K562 (cell line): ENCODE measurements around the gene CDC42SE2. TPM values are rescaled to one million over a fixed set of nuclear protein-coding genes. Genes with fewer than 3 reads are reported as not detected.
A peak's percentile ranks its signal among the peaks of the same experiment; 100 is the strongest.

ENCODE experiments used
- ATAC-seq: fragments of 200-7000 bp; cut with Tn5 transposase; 3 replicates; pipeline ENCODE4 v1.9.1; 2020; ENCODE audit warnings: moderate library complexity
- BruUV-seq: library from RNA; stranded (reverse); fragments of 400-500 nt; replicated peaks from 2 replicates; lab custom pipeline; 2021; lab: Mats Ljungman, UMichigan
- CTCF ChIA-PET: fragments of 300-600 bp; formaldehyde crosslinking; extraction: SDS; loops from one replicate; lab custom pipeline; 2021; ENCODE audit warnings: low intra/inter-chr PET ratio; lab: Yijun Ruan, JAX
- POLR2A ChIA-PET: fragments of 300-600, 350-650 bp; sonication (Branson Sonifier 250); formaldehyde crosslinking; extraction: SDS; loops from one replicate; lab custom pipeline; 2021; ENCODE audit warnings: antibody characterized with exemption, inconsistent platforms; lab: Yijun Ruan, JAX
- DNase-seq, 4 experiments: peaks; one replicate each; pipeline versions ENCODE4 v3.0.0 to v3.0.0-alpha.2; 2011 to 2018; ENCODE audit warnings: low spot score in 3 of 4, mixed read lengths in 3 of 4; ENCODE audit errors: extremely low read depth in 1 of 4
- FAIRE-seq: peaks from 2 replicates; lab custom pipeline; 2011; peaks lifted over from hg19 to GRCh38; lab: Jason Lieb, UNC
- H2AFZ ChIP-seq: 2 replicates; pipeline ENCODE4 v1.6.0; 2011; ENCODE audit warnings: low read depth, low read length, control low read depth, inconsistent platforms
- H3K27ac ChIP-seq: fragments of 200-600 bp; 3 replicates; pipeline ENCODE4 v1.8.0; 2011; ENCODE audit warnings: low read depth, mild to moderate bottlenecking, control low read depth, inconsistent platforms, low read length, moderate library complexity, mixed read lengths; ENCODE audit errors: extremely low read depth
- H3K27me3 ChIP-seq, 2 experiments: fragments of 300-600 bp in 1 of 2; 2 replicates in 1 of 2; 3 replicates in 1 of 2; pipeline versions ENCODE4 v1.6.0 to v1.8.0; 2011; ENCODE audit warnings: inconsistent platforms in 2 of 2, low read length in 2 of 2, mild to moderate bottlenecking in 1 of 2, mixed read lengths in 1 of 2, moderate library complexity in 1 of 2; ENCODE audit not compliant: control insufficient read depth in 2 of 2, insufficient read depth in 2 of 2
- H3K36me3 ChIP-seq: fragments of 300-600 bp; 3 replicates; pipeline ENCODE4 v1.8.0; 2011; ENCODE audit warnings: mild to moderate bottlenecking, low read length, inconsistent platforms; ENCODE audit not compliant: control insufficient read depth, insufficient read depth
- H3K4me1 ChIP-seq, 2 experiments: fragments of 200-600 bp in 1 of 2; replicated peaks in 1 of 2; 2 replicates in 1 of 2; 3 replicates in 1 of 2; pipeline versions ENCODE4 v1.5.1 to v1.8.0; 2011; ENCODE audit warnings: inconsistent platforms in 2 of 2, low read length in 2 of 2, mild to moderate bottlenecking in 1 of 2, mixed read lengths in 1 of 2, moderate library complexity in 1 of 2; ENCODE audit not compliant: control insufficient read depth in 2 of 2, insufficient read depth in 2 of 2
- H3K4me2 ChIP-seq: 2 replicates; pipeline ENCODE4 v1.6.1; 2011; ENCODE audit warnings: low read length, control low read depth, inconsistent platforms, mixed read lengths; ENCODE audit not compliant: insufficient read depth
- H3K4me3 ChIP-seq: fragments of 200-600 bp; sonication (generic), shearing (Covaris generic); 2 replicates; pipeline ENCODE4 v1.5.1; 2016; ENCODE audit warnings: control low read depth, inconsistent platforms
- H3K79me2 ChIP-seq: fragments of 200-600 bp; 3 replicates; pipeline ENCODE4 v1.8.0; 2011; ENCODE audit warnings: low read length, inconsistent platforms; ENCODE audit not compliant: control insufficient read depth, insufficient read depth
- H3K9ac ChIP-seq, 2 experiments: 2 replicates each; pipeline versions ENCODE4 v1.6.0 to v1.6.1; 2011; ENCODE audit warnings: low read depth in 2 of 2, low read length in 2 of 2, control low read depth in 1 of 2, inconsistent platforms in 1 of 2, mild to moderate bottlenecking in 1 of 2, mixed read lengths in 1 of 2; ENCODE audit not compliant: insufficient read depth in 1 of 2
- H3K9me1 ChIP-seq: one replicate; pipeline ENCODE4 v1.6.0; 2011; ENCODE audit warnings: inconsistent platforms, mild to moderate bottlenecking, low read length, moderate library complexity; ENCODE audit not compliant: control insufficient read depth, insufficient read depth
- H3K9me3 ChIP-seq: replicated peaks from 2 replicates; pipeline ENCODE4 v1.5.1; 2011; ENCODE audit warnings: low read depth, low read length, inconsistent platforms; ENCODE audit not compliant: control insufficient read depth, insufficient read depth
- H4K20me1 ChIP-seq: replicated peaks from 2 replicates; pipeline ENCODE4 v1.6.1; 2011; ENCODE audit warnings: low read length, inconsistent platforms, mixed read lengths; ENCODE audit not compliant: control insufficient read depth, insufficient read depth
- RBM25 ChIP-seq: fragments of 200-400 bp; formaldehyde crosslinking; IDR thresholded peaks from 2 replicates; pipeline ENCODE4 v1.6.1; 2018; ENCODE audit warnings: low read length, low read depth, moderate library complexity; ENCODE audit not compliant: severe bottlenecking
- SUPT5H ChIP-seq: fragments of 450-650 bp; IDR thresholded peaks from 2 replicates; pipeline ENCODE4 v1.6.1; 2016
- THAP7 ChIP-seq: fragments of 250-450 bp; sonication (Bioruptor Pico); IDR thresholded peaks from 2 replicates; pipeline ENCODE4 v1.5.0; 2021
- ZNF121 ChIP-seq: sonication (generic); formaldehyde crosslinking; conservative IDR thresholded peaks from 2 replicates; pipeline ENCODE4 v1.8.0; 2022; ENCODE audit warnings: missing genetic modification reagents
- ZNF175 ChIP-seq: fragments of 200-800 bp; sonication (Bioruptor generic); IDR thresholded peaks from 2 replicates; pipeline ENCODE4 v1.6.1; 2016; ENCODE audit warnings: low read depth, mild to moderate bottlenecking, missing genetic modification characterization, missing compliant biosample characterization
- WGBS: fragments of 100-300 bp; shearing (Covaris generic); methylation state at CpG from one replicate; pipeline ENCODE4 v1.1.6; 2016; ENCODE audit warnings: low coverage, mixed read lengths; ENCODE audit not compliant: insufficient coverage; ENCODE audit errors: missing lambda C conversion rate; 5-methylcytosine and 5-hydroxymethylcytosine counted together
- in situ Hi-C: fragments of 300-500 bp; cut with MboI; formaldehyde crosslinking; loops from 4 replicates; pipeline ENCODE4 v1.15.0; 2018; ENCODE audit warnings: inconsistent platforms, mixed read lengths
- intact Hi-C: fragments of 100-400 bp; cut with micrococcal nuclease; formaldehyde crosslinking; loops from 2 replicates; pipeline ENCODE4 v1.14.2; 2022
- polyA plus RNA-seq, 8 experiments: library from polyadenylated mRNA; depleted of rRNA in 4 of 8; stranded (reverse) in 5 of 8; unstranded in 3 of 8; fragments of >200 nt; fragmentation: Nextera tagmentation in 2 of 8; fragmentation: Illumina TruSeq in 1 of 8; extraction: Ambion mirVana in 2 of 8; extraction: Trizol in 1 of 8; gene quantifications; 2 replicates each; pipeline versions ENCODE4 v1.2.1 to v1.2.3, GENCODE V29; 2011 to 2014; ENCODE audit warnings: inconsistent platforms in 1 of 8, missing spikeins in 1 of 8
- total RNA-seq, 7 experiments: library from RNA; depleted of rRNA in 6 of 7; stranded (reverse); fragments of >200 nt in 6 of 7; fragmentation: Illumina TruSeq in 2 of 7; extraction: Trizol in 2 of 7; gene quantifications; 2 replicates each; pipeline versions ENCODE4 v1.2.1 to v1.2.3, GENCODE V29; 2011 to 2021; ENCODE audit warnings: low replicate concordance in 1 of 7

The CDC42SE2 gene
- total and polyA plus RNA-seq, 9 of the 15 experiments (the other 6 are each of a cell fraction or from before 2014, with no cell fraction given), result 24.8 to 44.3 (median 32.7) TPM

- Histone ChIP-seq H3K27ac (no peak overlapping the region), H3K4me3 (no peak overlapping the region), H4K20me1 (no peaks in the 10 kb centered on the region), H3K9ac (no peak overlapping the region), H3K9me3 (no peaks in the 10 kb centered on the region), H3K79me2 (peaks cover 35% of the 10 kb centered on the region), H3K36me3 (no peaks in the 10 kb centered on the region), H3K27me3 (no peaks in the 10 kb centered on the region), H2AFZ (no peak overlapping the region), H3K4me1 (peaks cover 9 to 16% of the 10 kb centered on the region in 2 experiments), H3K9me1 (no peaks in the 10 kb centered on the region), H3K4me2 (no peak overlapping the region)
- POLR2A ChIA-PET, result interaction anchor here (1.2 kb wide), 1 partner anchor 11 kb away, joined by 3 read pairs; no protein-coding TSS in a partner anchor
- 66% methylated on average over 6 of the region's 6 CpGs for WGBS
- BruUV-seq, result no TSS peak
- in situ Hi-C loops, result no loop called here
- ATAC-seq (no peak), FAIRE-seq (no peak), DNase-seq (no peak)
- intact Hi-C loops, result no loop called here
- CTCF ChIA-PET, result no interaction called here
- TF ChIP-seq ZNF121 (CRISPR knock-in tag), result peak; percentile 64
- no peak for TF ChIP-seq SUPT5H
- peak; percentile 8 for TF ChIP-seq RBM25
- no peak for TF ChIP-seq ZNF175 (CRISPR knock-in tag)
- TF ChIP-seq THAP7 (CRISPR knock-in tag), result no peak
These were observed 2.4 kb upstream of the CDC42SE2 start for GRCh38 chr5:131261483-131261882.
